Effector CD8-positive, alpha-beta T cell (primary cell): ENCODE results near the gene DLL1.
"Not testable (repeated sequence)": the region's sequence is repeated elsewhere in the genome, so short reads cannot be mapped to it uniquely, and the experiment has no call there.

Experiments used
- DNase-seq: peaks from one replicate; lab custom pipeline; 2025; lab: John Stamatoyannopoulos, UW

DLL1 gene

GRCh38 chr6:170268216-170269129 lies 22.4 kb downstream of the DLL1 start:
- no peak for DNase-seq

GRCh38 chr6:170267688-170268087 lies 23.2 kb downstream of the DLL1 start:
- DNase-seq: no peak

- no peak for DNase-seq
Observed at GRCh38 chr6:170266061-170266825, 24.6 kb downstream of the DLL1 start.

- no peak for DNase-seq
Observed at GRCh38 chr6:170265655-170266054, 25.2 kb downstream of the DLL1 start.

GRCh38 chr6:170264644-170265043 lies 26.2 kb downstream of the DLL1 start:
- DNase-seq: not testable (repeated sequence)

- DNase-seq: no peak
Observed at GRCh38 chr6:170264086-170264485, 26.8 kb downstream of the DLL1 start.

- DNase-seq: no peak
Observed at GRCh38 chr6:170263410-170263809, 27.5 kb downstream of the DLL1 start.

GRCh38 chr6:170262489-170263088 lies 28.3 kb downstream of the DLL1 start:
- no peak for DNase-seq

GRCh38 chr6:170261643-170262488 lies 29.0 kb downstream of the DLL1 start:
- DNase-seq: no peak

- no peak for DNase-seq
Observed at GRCh38 chr6:170260686-170261085, 30.2 kb downstream of the DLL1 start.

- DNase-seq: no peak
Observed at GRCh38 chr6:170259278-170259677, 31.6 kb downstream of the DLL1 start.

- DNase-seq: no peak
Observed at GRCh38 chr6:170258407-170258806, 32.5 kb downstream of the DLL1 start.

- no peak for DNase-seq
Observed at GRCh38 chr6:170257376-170257775, 33.5 kb downstream of the DLL1 start.

GRCh38 chr6:170256641-170257040 lies 34.2 kb downstream of the DLL1 start:
- no peak for DNase-seq

GRCh38 chr6:170255426-170256125 lies 35.3 kb downstream of the DLL1 start:
- DNase-seq: no peak

- DNase-seq: no peak
Observed at GRCh38 chr6:170254315-170255213, 36.3 kb downstream of the DLL1 start.

GRCh38 chr6:170253910-170254269 lies 37.0 kb downstream of the DLL1 start:
- DNase-seq: no peak

- no peak for DNase-seq
Observed at GRCh38 chr6:170253226-170253909, 37.5 kb downstream of the DLL1 start.

GRCh38 chr6:170251776-170252571 lies 38.9 kb downstream of the DLL1 start:
- no peak for DNase-seq
